Panc1 (cell line): ENCODE data around the gene TBCK. TPM values are rescaled to one million over a fixed set of nuclear protein-coding genes. Genes with fewer than 3 reads are reported as not detected.

Experiments used
- ATAC-seq: fragments of 200-7000 bp; cut with Tn5 transposase; 2 replicates; pipeline ENCODE4 v1.9.1; 2020; ENCODE audit warnings: mild to moderate bottlenecking, moderate library complexity
- BruUV-seq: library from RNA; stranded (reverse); fragments of 400-500 nt; replicated peaks from 2 replicates; lab custom pipeline; 2021; lab: Mats Ljungman, UMichigan
- CTCF ChIA-PET: fragments of 300-600 bp; sonication (Branson Sonifier 250); formaldehyde crosslinking; loops from one replicate; lab custom pipeline; 2022; ENCODE audit warnings: antibody characterized with exemption; lab: Charles Lee
- POLR2A ChIA-PET: fragments of 300-600 bp; sonication (Branson Sonifier 250); formaldehyde crosslinking; loops from one replicate; lab custom pipeline; 2022; ENCODE audit warnings: antibody characterized with exemption; lab: Charles Lee
- DNase-seq: peaks from one replicate; pipeline ENCODE4 v3.0.0-alpha.2; 2010; ENCODE audit warnings: low read depth, low spot score
- H3K27ac ChIP-seq: 2 replicates; pipeline ENCODE4 v1.5.1; 2011; ENCODE audit warnings: mild to moderate bottlenecking, low read length, inconsistent platforms
- H3K27me3 ChIP-seq: fragments of 200-500 bp; sonication (Bioruptor generic); 2 replicates; pipeline ENCODE4 v1.6.0; 2014; ENCODE audit warnings: low read length, inconsistent platforms; ENCODE audit not compliant: control insufficient read depth, insufficient read depth
- H3K36me3 ChIP-seq: fragments of 200-500 bp; sonication (Bioruptor generic); 2 replicates; pipeline ENCODE4 v1.5.1; 2014; ENCODE audit warnings: inconsistent platforms, mild to moderate bottlenecking, low read length, moderate library complexity; ENCODE audit not compliant: control insufficient read depth, insufficient read depth
- H3K4me1 ChIP-seq: 2 replicates; pipeline ENCODE4 v1.5.1; 2011; ENCODE audit warnings: inconsistent platforms, mild to moderate bottlenecking, low read length, moderate library complexity; ENCODE audit not compliant: control insufficient read depth, insufficient read depth
- H3K4me3 ChIP-seq, 2 experiments: 2 replicates each; pipeline ENCODE4 v1.5.1; 2011 to 2012; ENCODE audit warnings: low read depth in 2 of 2, low read length in 2 of 2, mild to moderate bottlenecking in 2 of 2, inconsistent platforms in 1 of 2, moderate library complexity in 1 of 2
- H3K9me3 ChIP-seq: fragments of 200-500 bp; sonication (Bioruptor generic); 2 replicates; pipeline ENCODE4 v1.5.1; 2014; ENCODE audit warnings: low read depth, mild to moderate bottlenecking, inconsistent platforms, low read length, moderate library complexity; ENCODE audit not compliant: control insufficient read depth, insufficient read depth
- CTCF ChIP-seq: fragments of 450-650 bp; IDR thresholded peaks from 2 replicates; pipeline ENCODE4 v1.5.1; 2017; ENCODE audit warnings: mild to moderate bottlenecking
- POLR2AphosphoS5 ChIP-seq: IDR thresholded peaks from 2 replicates; pipeline ENCODE4 v1.6.1; 2012; ENCODE audit warnings: mild to moderate bottlenecking, low read depth, low read length, moderate library complexity
- REST ChIP-seq, 2 experiments: IDR thresholded peaks; 2 replicates each; pipeline ENCODE4 v1.6.1; 2011 to 2012; ENCODE audit warnings: low read depth in 2 of 2, control low read depth in 1 of 2, low read length in 1 of 2, mild to moderate bottlenecking in 1 of 2, moderate library complexity in 1 of 2; ENCODE audit not compliant: insufficient read depth in 1 of 2
- SIN3A ChIP-seq: IDR thresholded peaks from 2 replicates; pipeline ENCODE4 v1.6.1; 2012; ENCODE audit warnings: low read depth, mild to moderate bottlenecking, low read length, moderate library complexity, borderline replicate concordance; ENCODE audit not compliant: insufficient read depth
- TCF7L2 ChIP-seq: IDR thresholded peaks from 2 replicates; pipeline ENCODE4 v1.6.1; 2011; ENCODE audit warnings: mild to moderate bottlenecking, low read depth, low read length, inconsistent platforms
- in situ Hi-C: cut with HindIII; loops from 2 replicates; pipeline ENCODE4 v1.10.0; 2016; ENCODE audit warnings: low sequenced_read_pairs, low pct_unique_long_range_greater_than_20kb
- intact Hi-C: fragments of 100-400 bp; cut with micrococcal nuclease; formaldehyde crosslinking; loops from one replicate; pipeline ENCODE4 v1.10.0; 2022; ENCODE audit not compliant: unreplicated experiment
- total RNA-seq: library from RNA; stranded (reverse); gene quantifications from one replicate; pipeline ENCODE4 v1.2.1, GENCODE V29; 2021; ENCODE audit not compliant: unreplicated experiment

TBCK gene
- total RNA-seq, 1 experiment from 2014 or later: 15.1 TPM

GRCh38 chr4:106355193-106355592 is 39.2 kb upstream of the TBCK start:
- no TSS peak for BruUV-seq
- no peaks in the 10 kb centered on the region; the same call in 1 of the 2 replicates for H3K36me3 ChIP-seq
- no peaks in the 10 kb centered on the region for H3K4me1 ChIP-seq
- ATAC-seq (no peak), DNase-seq (no peak)
- no peak for TF ChIP-seq CTCF
- TF ChIP-seq REST (IDR thresholded peaks at IDR 0.05; ENCODE audit: insufficient read depth in 1 of 2, low read depth in 2 of 2, low read length in 1 of 2): no peak
- TF ChIP-seq TCF7L2: no peak
- TF ChIP-seq POLR2AphosphoS5: no peak
- TF ChIP-seq SIN3A: no peak
- ChIA-PET POLR2A (no interaction called here), CTCF (no interaction called here)
- in situ Hi-C loops: no loop called here
- H3K27ac ChIP-seq: no peak overlapping the region
- intact Hi-C loops: no loop called here
- no peaks in the 10 kb centered on the region for H3K9me3 ChIP-seq
- no peaks in the 10 kb centered on the region for H3K27me3 ChIP-seq
- no peak overlapping the region for H3K4me3 ChIP-seq

GRCh38 chr4:106353786-106354185 is 37.8 kb upstream of the TBCK start:
- CTCF ChIA-PET: no interaction called here
- DNase-seq (no peak), ATAC-seq (no peak)
- H3K36me3 ChIP-seq: no peaks in the 10 kb centered on the region; the same call in 1 of the 2 replicates
- H3K27me3 ChIP-seq: no peaks in the 10 kb centered on the region
- no peaks in the 10 kb centered on the region for H3K4me1 ChIP-seq
- POLR2A ChIA-PET: no interaction called here
- intact Hi-C loops (no loop called here), in situ Hi-C loops (no loop called here)
- no peak overlapping the region for H3K27ac ChIP-seq
- no peak overlapping the region for H3K4me3 ChIP-seq
- H3K9me3 ChIP-seq: no peaks in the 10 kb centered on the region
- no TSS peak for BruUV-seq
- no peak for TF ChIP-seq SIN3A
- TF ChIP-seq TCF7L2: no peak
- TF ChIP-seq REST (IDR thresholded peaks at IDR 0.05; ENCODE audit: insufficient read depth in 1 of 2, low read depth in 2 of 2, low read length in 1 of 2): no peak
- no peak for TF ChIP-seq POLR2AphosphoS5
- no peak for TF ChIP-seq CTCF
